SK-N-SH (cell line): ENCODE measurements around the gene NCKAP5. TPM values are rescaled to one million over a fixed set of nuclear protein-coding genes. Genes with fewer than 3 reads are reported as not detected.
A peak's percentile ranks its signal among the peaks of the same experiment; 100 is the strongest.

Experiments used
- CTCF ChIA-PET: fragments of 300-600, 350-600 bp; formaldehyde crosslinking; extraction: SDS; loops from one replicate; lab custom pipeline; 2021; lab: Yijun Ruan, JAX
- POLR2A ChIA-PET: fragments of 350-600 bp; sonication (Branson Sonifier 250); formaldehyde crosslinking; extraction: SDS; loops from one replicate; lab custom pipeline; 2020; ENCODE audit warnings: antibody characterized with exemption, inconsistent platforms; lab: Yijun Ruan, JAX
- DNase-seq: peaks from one replicate; pipeline ENCODE4 v3.0.0; 2012
- H2AFZ ChIP-seq: fragments of 200-600 bp; sonication (generic); 2 replicates; pipeline ENCODE4 v1.8.1; 2016; ENCODE audit warnings: antibody characterized with exemption, mild to moderate bottlenecking, low read depth
- H3F3A ChIP-seq: fragments of 200-600 bp; sonication (generic); replicated peaks from 2 replicates; pipeline ENCODE3; 2016; ENCODE audit warnings: antibody characterized with exemption, mild to moderate bottlenecking; ENCODE audit not compliant: insufficient read depth
- H3K27ac ChIP-seq, 2 experiments: fragments of 200-500 bp in 1 of 2; fragments of 200-600 bp in 1 of 2; sonication (Bioruptor generic) in 1 of 2; sonication (generic), shearing (Covaris generic) in 1 of 2; 2 replicates each; pipeline versions ENCODE4 v1.5.1 to v1.6.1; 2014 to 2016; ENCODE audit warnings: low read depth in 2 of 2, inconsistent platforms in 1 of 2, low read length in 1 of 2, mild to moderate bottlenecking in 1 of 2, mixed read lengths in 1 of 2
- H3K27me3 ChIP-seq: fragments of 200-600 bp; sonication (generic), shearing (Covaris generic); 2 replicates; pipeline ENCODE4 v1.6.1; 2016; ENCODE audit warnings: mixed run types; ENCODE audit not compliant: insufficient read depth
- H3K36me3 ChIP-seq, 2 experiments: fragments of 200-500 bp in 1 of 2; fragments of 200-600 bp in 1 of 2; sonication (Bioruptor generic) in 1 of 2; sonication (generic) in 1 of 2; replicated peaks in 1 of 2; 2 replicates each; pipeline versions ENCODE3 to v1.5.1; 2014 to 2016; ENCODE audit warnings: low read length in 1 of 2, mild to moderate bottlenecking in 1 of 2; ENCODE audit not compliant: insufficient read depth in 2 of 2, control insufficient read depth in 1 of 2
- H3K4me1 ChIP-seq, 2 experiments: fragments of 200-500 bp in 1 of 2; fragments of 200-600 bp in 1 of 2; sonication (Bioruptor generic) in 1 of 2; sonication (generic), shearing (Covaris generic) in 1 of 2; 2 replicates each; pipeline versions ENCODE4 v1.5.1 to v1.6.1; 2014 to 2016; ENCODE audit warnings: low read depth in 1 of 2, low read length in 1 of 2, mixed run types in 1 of 2; ENCODE audit not compliant: insufficient read depth in 2 of 2, control insufficient read depth in 1 of 2
- H3K4me2 ChIP-seq: fragments of 200-600 bp; sonication (generic), shearing (Covaris generic); 2 replicates; pipeline ENCODE4 v1.6.1; 2017; ENCODE audit warnings: mixed run types
- H3K4me3 ChIP-seq, 2 experiments: fragments of 200-500 bp in 1 of 2; fragments of 200-600 bp in 1 of 2; sonication (Bioruptor generic) in 1 of 2; sonication (generic), shearing (Covaris generic) in 1 of 2; 2 replicates each; pipeline versions ENCODE4 v1.5.1 to v1.8.1; 2014 to 2016; ENCODE audit warnings: low read depth in 2 of 2, inconsistent platforms in 1 of 2, low read length in 1 of 2, mild to moderate bottlenecking in 1 of 2, mixed read lengths in 1 of 2, moderate library complexity in 1 of 2
- H3K79me2 ChIP-seq: fragments of 200-600 bp; sonication (generic); 2 replicates; pipeline ENCODE4 v1.8.1; 2017; ENCODE audit warnings: mild to moderate bottlenecking; ENCODE audit not compliant: insufficient read depth
- H3K9ac ChIP-seq: fragments of 200-600 bp; sonication (generic); 2 replicates; pipeline ENCODE4 v1.6.1; 2017; ENCODE audit warnings: mixed run types
- H3K9me2 ChIP-seq: fragments of 200-600 bp; sonication (generic); 2 replicates; pipeline ENCODE4 v1.6.1; 2017; ENCODE audit warnings: mixed run types
- H3K9me3 ChIP-seq: fragments of 200-600 bp; sonication (generic); 2 replicates; pipeline ENCODE4 v1.6.1; 2017; ENCODE audit warnings: mixed run types, mild to moderate bottlenecking, moderate library complexity
- H4K20me1 ChIP-seq: fragments of 200-600 bp; sonication (generic); 2 replicates; pipeline ENCODE4 v1.6.1; 2017; ENCODE audit warnings: mild to moderate bottlenecking, mixed run types; ENCODE audit not compliant: insufficient read depth
- CHD2 ChIP-seq: fragments of 150-350 bp; IDR thresholded peaks from 2 replicates; pipeline ENCODE4 v1.6.1; 2018; ENCODE audit warnings: low read length; ENCODE audit not compliant: partially characterized antibody
- CTCF ChIP-seq: fragments of 200-600 bp; sonication (generic); IDR thresholded peaks from 2 replicates; pipeline ENCODE4 v1.6.1; 2017; ENCODE audit warnings: antibody characterized with exemption, mild to moderate bottlenecking, moderate library complexity
- ELF1 ChIP-seq: IDR thresholded peaks from 2 replicates; pipeline ENCODE4 v1.4.0; 2012
- EP300 ChIP-seq, 2 experiments: IDR thresholded peaks; 2 replicates each; pipeline versions ENCODE4 v1.4.0 to v1.6.1; 2012; ENCODE audit warnings: borderline replicate concordance in 1 of 2, low read depth in 1 of 2, low read length in 1 of 2
- EZH2phosphoT487 ChIP-seq: fragments of 200-600 bp; sonication (generic); IDR thresholded peaks from 2 replicates; pipeline ENCODE4 v1.6.1; 2017; ENCODE audit warnings: low read depth, mixed run types, mild to moderate bottlenecking, antibody characterized with exemption, moderate library complexity, borderline replicate concordance
- FOXJ3 ChIP-seq: sonication (generic); formaldehyde crosslinking; IDR thresholded peaks from 2 replicates; pipeline ENCODE4 v1.5.1; 2020; ENCODE audit warnings: mild to moderate bottlenecking, missing genetic modification reagents
- FOXM1 ChIP-seq: IDR thresholded peaks from 2 replicates; pipeline ENCODE4 v1.4.0; 2012; ENCODE audit warnings: low read depth, mild to moderate bottlenecking
- GABPA ChIP-seq: IDR thresholded peaks from 2 replicates; pipeline ENCODE4 v1.4.0; 2012; ENCODE audit warnings: low read depth, mild to moderate bottlenecking
- GATA2 ChIP-seq: sonication (generic); formaldehyde crosslinking; IDR thresholded peaks from 2 replicates; pipeline ENCODE4 v1.5.0; 2020; ENCODE audit warnings: mild to moderate bottlenecking, missing genetic modification reagents
- JUND ChIP-seq: IDR thresholded peaks from 2 replicates; pipeline ENCODE4 v1.4.0; 2012
- MEF2A ChIP-seq: IDR thresholded peaks from 2 replicates; pipeline ENCODE4 v1.4.0; 2012; ENCODE audit warnings: low read depth, borderline replicate concordance
- MXI1 ChIP-seq: IDR thresholded peaks from 2 replicates; pipeline ENCODE4 v1.6.1; 2012; ENCODE audit warnings: mild to moderate bottlenecking, low read depth, low read length, improper control_type of control experiment
- NFIC ChIP-seq: IDR thresholded peaks from 2 replicates; pipeline ENCODE4 v1.4.0; 2012; ENCODE audit warnings: borderline replicate concordance
- POLR2AphosphoS5 ChIP-seq: IDR thresholded peaks from 2 replicates; pipeline ENCODE4 v1.6.1; 2012; ENCODE audit warnings: low read depth, low read length
- RAD21 ChIP-seq: IDR thresholded peaks from 2 replicates; pipeline ENCODE4 v1.6.1; 2012; ENCODE audit warnings: mild to moderate bottlenecking, low read length
- RFX5 ChIP-seq: IDR thresholded peaks from 2 replicates; pipeline ENCODE4 v1.6.1; 2012; ENCODE audit warnings: mild to moderate bottlenecking, improper control_type of control experiment, low read length
- RXRA ChIP-seq: IDR thresholded peaks from 2 replicates; pipeline ENCODE4 v1.4.0; 2012; ENCODE audit warnings: low read depth, mild to moderate bottlenecking, borderline replicate concordance
- TAF1 ChIP-seq: IDR thresholded peaks from 2 replicates; pipeline ENCODE4 v1.6.1; 2012; ENCODE audit warnings: low read depth, mild to moderate bottlenecking, low read length, moderate library complexity, borderline replicate concordance
- USF2 ChIP-seq: fragments of 150-350 bp; IDR thresholded peaks from 2 replicates; pipeline ENCODE4 v1.6.1; 2017; ENCODE audit warnings: antibody characterized with exemption, low read length, low read depth, borderline replicate concordance
- YY1 ChIP-seq: IDR thresholded peaks from 2 replicates; pipeline ENCODE4 v1.4.0; 2012; ENCODE audit warnings: low read depth, mild to moderate bottlenecking
- WGBS: methylation state at CpG from one replicate; pipeline ENCODE4 v1.1.6; 2017; ENCODE audit warnings: low lambda C conversion rate; 5-methylcytosine and 5-hydroxymethylcytosine counted together
- polyA plus RNA-seq, 3 experiments: library from polyadenylated mRNA; depleted of rRNA; stranded (reverse); fragments of >200 nt; gene quantifications; 2 replicates each; pipeline ENCODE4 v1.2.3, GENCODE V29; 2012
- TF ChIP-seq, protein P1 (sequence below): IDR thresholded peaks from 2 replicates; pipeline ENCODE4; 2012

NCKAP5 gene
- polyA plus RNA-seq, 1 of the 3 experiments (the other 2 are of a cell fraction): 0.02 TPM

DNA sequence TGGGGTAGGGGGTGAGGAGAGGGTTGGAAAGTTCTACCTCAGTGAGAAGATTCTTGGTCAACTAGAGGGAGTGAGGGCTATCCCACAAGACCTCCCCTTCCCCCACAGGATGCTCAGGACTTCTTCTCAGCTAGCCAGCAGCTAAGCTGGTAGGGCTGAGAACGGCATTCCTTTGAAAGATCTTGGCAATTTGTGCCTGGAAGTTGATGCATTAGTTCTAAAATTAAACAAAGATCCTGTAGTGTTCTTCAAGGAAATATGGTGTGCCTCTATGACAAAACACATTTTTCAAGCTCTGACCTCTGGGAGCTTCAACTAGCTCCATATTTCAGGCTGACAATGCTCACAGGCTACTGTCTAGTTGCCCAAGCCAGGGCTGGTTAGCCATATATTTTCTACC lies 900.6 kb downstream of the NCKAP5 start:
- no peak overlapping the region; a peak in 1 of 4 replicates for H3K4me3 ChIP-seq

GRCh38 chr2:132665401-132666140 lies 902.7 kb downstream of the NCKAP5 start:
- H3K27ac ChIP-seq: no peak overlapping the region
- no peaks in the 10 kb centered on the region for H4K20me1 ChIP-seq
- no peaks in the 10 kb centered on the region; the same call in 1 of the 2 replicates for H3K79me2 ChIP-seq
- no peak overlapping the region for H3K4me3 ChIP-seq
- no peak for DNase-seq
- H3K9me2 ChIP-seq: no peaks in the 10 kb centered on the region
- H3K4me2 ChIP-seq: no peak overlapping the region
- no peaks in the 10 kb centered on the region for H3K27me3 ChIP-seq
- POLR2A ChIA-PET: no interaction called here
- CTCF ChIA-PET: interaction anchor here (1.1 to 3.9 kb wide), 3 partner anchors 11 to 896 kb away, joined by 3 to 21 read pairs (median 9); no protein-coding TSS in a partner anchor
- no peak overlapping the region for H3K9ac ChIP-seq
- no peak overlapping the region for H2AFZ ChIP-seq
- no peaks in the 10 kb centered on the region for H3F3A ChIP-seq
- 82% methylated on average over 4 of the region's 4 CpGs for WGBS
- peaks cover 0 to 13% of the 10 kb centered on the region in 2 experiments for H3K36me3 ChIP-seq
- no peaks in the 10 kb centered on the region for H3K9me3 ChIP-seq
- H3K4me1 ChIP-seq: peaks cover 0 to 22% of the 10 kb centered on the region in 2 experiments; a peak in 1 of 4 replicates
- TF ChIP-seq USF2: no peak
- TF ChIP-seq MXI1: no peak
- TF ChIP-seq FOXM1: no peak
- TF ChIP-seq POLR2AphosphoS5: no peak
- TF ChIP-seq MEF2A: no peak
- TF ChIP-seq RAD21: no peak
- no peak for TF ChIP-seq RFX5
- no peak for TF ChIP-seq CHD2
- no peak for TF ChIP-seq EP300 (IDR thresholded peaks at IDR 0.05; ENCODE audit: borderline replicate concordance in 1 of 2, low read depth in 1 of 2, low read length in 1 of 2)
- TF ChIP-seq RXRA: no peak
- no peak for TF ChIP-seq YY1
- TF ChIP-seq TAF1: no peak
- no peak for TF ChIP-seq ELF1
- no peak for TF ChIP-seq GATA2 (CRISPR knock-in tag)
- TF ChIP-seq JUND: no peak

More for the DNA sequence above, 900.6 kb downstream of the NCKAP5 start:
- H3K9me3 ChIP-seq: no peaks in the 10 kb centered on the region
- no peak for DNase-seq
- no peaks in the 10 kb centered on the region for H3K27me3 ChIP-seq
- no peaks in the 10 kb centered on the region; the same call in 1 of the 2 replicates for H3K79me2 ChIP-seq
- 82% methylated on average over 1 of the region's 1 CpG for WGBS
- peak overlapping the region; percentile 95 for H3K4me2 ChIP-seq
- peaks cover 0 to 6% of the 10 kb centered on the region in 2 experiments for H3K36me3 ChIP-seq
- H3K4me1 ChIP-seq: peaks cover 8 to 29% of the 10 kb centered on the region in 2 experiments; a peak in 2 of 4 replicates
- ChIA-PET POLR2A (interaction anchor here (0.7 kb wide), 1 partner anchor 39 kb away, joined by 3 read pairs; no protein-coding TSS in a partner anchor), CTCF (interaction anchor here (0.7 to 3.0 kb wide), 15 partner anchors 9 to 1177 kb away, joined by 3 to 24 read pairs (median 4); no protein-coding TSS in a partner anchor)
- peaks cover 12% of the 10 kb centered on the region for H3F3A ChIP-seq
- H4K20me1 ChIP-seq: no peaks in the 10 kb centered on the region
- H2AFZ ChIP-seq: no peak overlapping the region
- TF ChIP-seq ELF1: no peak
- no peak for TF ChIP-seq EZH2phosphoT487
- TF ChIP-seq GABPA: no peak
- no peak for TF ChIP-seq MEF2A
- TF ChIP-seq NFIC: no peak
- no peak for TF ChIP-seq POLR2AphosphoS5
- TF ChIP-seq CTCF: no peak
- TF ChIP-seq FOXJ3 (CRISPR knock-in tag): no peak
- TF ChIP-seq, protein P1, sequence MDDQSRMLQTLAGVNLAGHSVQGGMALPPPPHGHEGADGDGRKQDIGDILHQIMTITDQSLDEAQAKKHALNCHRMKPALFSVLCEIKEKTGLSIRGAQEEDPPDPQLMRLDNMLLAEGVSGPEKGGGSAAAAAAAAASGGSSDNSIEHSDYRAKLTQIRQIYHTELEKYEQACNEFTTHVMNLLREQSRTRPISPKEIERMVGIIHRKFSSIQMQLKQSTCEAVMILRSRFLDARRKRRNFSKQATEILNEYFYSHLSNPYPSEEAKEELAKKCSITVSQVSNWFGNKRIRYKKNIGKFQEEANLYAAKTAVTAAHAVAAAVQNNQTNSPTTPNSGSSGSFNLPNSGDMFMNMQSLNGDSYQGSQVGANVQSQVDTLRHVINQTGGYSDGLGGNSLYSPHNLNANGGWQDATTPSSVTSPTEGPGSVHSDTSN: no peak
- no peaks in the 10 kb centered on the region for H3K9me2 ChIP-seq
- H3K27ac ChIP-seq: 0 out of 4 replicates have a peak overlapping the region, but pooled peaks of 1 of the 2 experiments have one; percentile 3
- no peak overlapping the region for H3K9ac ChIP-seq
